Astrocyte (in vitro differentiated cells and primary cell): ENCODE measurements around the gene KTI12. TPM values are rescaled to one million over a fixed set of nuclear protein-coding genes. Genes with fewer than 3 reads are reported as not detected.

Experiments used
- DNase-seq: peaks from one replicate; pipeline ENCODE4 v3.0.0-alpha.2; 2010; ENCODE audit warnings: low read depth
- FAIRE-seq: peaks from 2 replicates; lab custom pipeline; 2011; peaks lifted over from hg19 to GRCh38; lab: Jason Lieb, UNC
- H2AFZ ChIP-seq: 2 replicates; pipeline ENCODE4 v1.6.0; 2012; ENCODE audit warnings: low read depth, low read length, inconsistent platforms
- H3K27ac ChIP-seq: 2 replicates; pipeline ENCODE4 v1.5.1; 2011; ENCODE audit warnings: low read depth, low read length, inconsistent platforms
- H3K27me3 ChIP-seq: 2 replicates; pipeline ENCODE4 v1.6.0; 2011; ENCODE audit warnings: low read length, inconsistent platforms; ENCODE audit not compliant: insufficient read depth
- H3K36me3 ChIP-seq: 2 replicates; pipeline ENCODE4 v1.5.1; 2011; ENCODE audit warnings: low read length, inconsistent platforms; ENCODE audit not compliant: insufficient read depth
- H3K4me1 ChIP-seq: 2 replicates; pipeline ENCODE4 v1.5.1; 2011; ENCODE audit warnings: low read length, inconsistent platforms; ENCODE audit not compliant: insufficient read depth
- H3K4me2 ChIP-seq: 2 replicates; pipeline ENCODE4 v1.6.0; 2012; ENCODE audit warnings: low read length, inconsistent platforms
- H3K4me3 ChIP-seq: 2 replicates; pipeline ENCODE4 v1.5.1; 2011; ENCODE audit warnings: low read depth, mild to moderate bottlenecking, low read length, inconsistent platforms; ENCODE audit not compliant: insufficient read depth
- H3K79me2 ChIP-seq: 2 replicates; pipeline ENCODE4 v1.6.0; 2012; ENCODE audit warnings: mild to moderate bottlenecking, low read length, inconsistent platforms; ENCODE audit not compliant: insufficient read depth
- H3K9ac ChIP-seq: 2 replicates; pipeline ENCODE4 v1.6.0; 2012; ENCODE audit warnings: mild to moderate bottlenecking, low read length, inconsistent platforms
- H3K9me3 ChIP-seq: 2 replicates; pipeline ENCODE4 v1.5.1; 2012; ENCODE audit warnings: low read depth, mild to moderate bottlenecking, low read length, inconsistent platforms; ENCODE audit not compliant: insufficient read depth
- H4K20me1 ChIP-seq: 2 replicates; pipeline ENCODE4 v1.6.0; 2012; ENCODE audit warnings: low read length, inconsistent platforms; ENCODE audit not compliant: insufficient read depth
- H3K27ac Mint-ChIP-seq: one replicate; pipeline ENCODE4 v1.8.0; 2021; ENCODE audit warnings: mild to moderate bottlenecking, mixed read lengths; ENCODE audit not compliant: unreplicated experiment
- H3K27me3 Mint-ChIP-seq: one replicate; pipeline ENCODE4 v1.8.0; 2021; ENCODE audit warnings: low read depth, mixed read lengths; ENCODE audit not compliant: unreplicated experiment
- H3K36me3 Mint-ChIP-seq: one replicate; pipeline ENCODE4 v1.8.0; 2021; ENCODE audit warnings: low read depth, mixed read lengths; ENCODE audit not compliant: unreplicated experiment
- H3K4me1 Mint-ChIP-seq: one replicate; pipeline ENCODE4 v1.8.0; 2021; ENCODE audit warnings: low read depth, mixed read lengths; ENCODE audit not compliant: unreplicated experiment
- H3K4me3 Mint-ChIP-seq: one replicate; pipeline ENCODE4 v1.8.0; 2021; ENCODE audit warnings: mild to moderate bottlenecking, moderate library complexity, mixed read lengths; ENCODE audit not compliant: unreplicated experiment
- H3K9me3 Mint-ChIP-seq: one replicate; pipeline ENCODE4 v1.8.0; 2021; ENCODE audit warnings: mild to moderate bottlenecking, mixed read lengths; ENCODE audit not compliant: unreplicated experiment
- EZH2 ChIP-seq: IDR thresholded peaks from 2 replicates; pipeline ENCODE4 v1.6.1; 2012; ENCODE audit warnings: mild to moderate bottlenecking, low read length, inconsistent platforms; ENCODE audit not compliant: insufficient read depth
- total RNA-seq: library from RNA; stranded (reverse); gene quantifications from 2 replicates; pipeline ENCODE4 v1.2.1, GENCODE V29; 2021
- TF ChIP-seq, protein P1 (sequence below): IDR thresholded peaks from 2 replicates; pipeline ENCODE4 v1.5.1; 2011; ENCODE audit warnings: low read depth, mild to moderate bottlenecking, inconsistent platforms, low read length, moderate library complexity; ENCODE audit not compliant: insufficient read depth

Gene KTI12
- total RNA-seq, 1 donor from 2014 or later: 8.6 TPM

DNA sequence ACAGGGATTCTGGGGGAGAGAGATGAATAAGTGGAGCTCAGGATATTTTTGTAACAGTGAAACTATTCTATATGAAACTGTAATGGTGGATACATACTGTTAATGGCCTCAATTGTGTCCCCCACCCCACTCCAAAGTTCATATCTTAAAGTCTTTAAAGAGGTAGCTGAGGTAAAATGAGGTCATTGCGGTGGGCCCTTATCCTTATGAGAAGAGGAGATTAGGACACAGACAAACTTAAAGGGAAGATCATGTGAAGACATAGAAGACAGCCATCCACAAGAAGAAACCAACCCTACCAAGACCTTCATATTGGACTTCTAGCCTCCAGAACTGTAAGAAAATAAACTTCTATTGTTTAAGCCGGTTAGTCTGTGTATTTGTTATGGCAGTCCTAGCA lies 11.6 kb upstream of the KTI12 start:
- Histone ChIP-seq H3K4me2 (no peak overlapping the region), H3K27me3 (no peaks in the 10 kb centered on the region), H3K9me3 (no peaks in the 10 kb centered on the region), H4K20me1 (peaks cover 9% of the 10 kb centered on the region), H3K9ac (no peak overlapping the region), H3K4me3 (no peak overlapping the region), H3K27ac (no peak overlapping the region), H3K36me3 (no peaks in the 10 kb centered on the region), H2AFZ (no peak overlapping the region), H3K4me1 (no peaks in the 10 kb centered on the region), H3K79me2 (peaks cover 61% of the 10 kb centered on the region)
- no peaks in the 10 kb centered on the region for H3K27me3 Mint-ChIP-seq
- TF ChIP-seq, protein P1, sequence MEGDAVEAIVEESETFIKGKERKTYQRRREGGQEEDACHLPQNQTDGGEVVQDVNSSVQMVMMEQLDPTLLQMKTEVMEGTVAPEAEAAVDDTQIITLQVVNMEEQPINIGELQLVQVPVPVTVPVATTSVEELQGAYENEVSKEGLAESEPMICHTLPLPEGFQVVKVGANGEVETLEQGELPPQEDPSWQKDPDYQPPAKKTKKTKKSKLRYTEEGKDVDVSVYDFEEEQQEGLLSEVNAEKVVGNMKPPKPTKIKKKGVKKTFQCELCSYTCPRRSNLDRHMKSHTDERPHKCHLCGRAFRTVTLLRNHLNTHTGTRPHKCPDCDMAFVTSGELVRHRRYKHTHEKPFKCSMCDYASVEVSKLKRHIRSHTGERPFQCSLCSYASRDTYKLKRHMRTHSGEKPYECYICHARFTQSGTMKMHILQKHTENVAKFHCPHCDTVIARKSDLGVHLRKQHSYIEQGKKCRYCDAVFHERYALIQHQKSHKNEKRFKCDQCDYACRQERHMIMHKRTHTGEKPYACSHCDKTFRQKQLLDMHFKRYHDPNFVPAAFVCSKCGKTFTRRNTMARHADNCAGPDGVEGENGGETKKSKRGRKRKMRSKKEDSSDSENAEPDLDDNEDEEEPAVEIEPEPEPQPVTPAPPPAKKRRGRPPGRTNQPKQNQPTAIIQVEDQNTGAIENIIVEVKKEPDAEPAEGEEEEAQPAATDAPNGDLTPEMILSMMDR: no peak
- TF ChIP-seq EZH2: no peak
- H3K4me3 Mint-ChIP-seq: no peak overlapping the region
- peaks cover 12% of the 10 kb centered on the region for H3K36me3 Mint-ChIP-seq
- no peaks in the 10 kb centered on the region for H3K4me1 Mint-ChIP-seq
- no peak for FAIRE-seq
- no peaks in the 10 kb centered on the region for H3K9me3 Mint-ChIP-seq
- H3K27ac Mint-ChIP-seq: no peak overlapping the region
- DNase-seq: no peak

DNA sequence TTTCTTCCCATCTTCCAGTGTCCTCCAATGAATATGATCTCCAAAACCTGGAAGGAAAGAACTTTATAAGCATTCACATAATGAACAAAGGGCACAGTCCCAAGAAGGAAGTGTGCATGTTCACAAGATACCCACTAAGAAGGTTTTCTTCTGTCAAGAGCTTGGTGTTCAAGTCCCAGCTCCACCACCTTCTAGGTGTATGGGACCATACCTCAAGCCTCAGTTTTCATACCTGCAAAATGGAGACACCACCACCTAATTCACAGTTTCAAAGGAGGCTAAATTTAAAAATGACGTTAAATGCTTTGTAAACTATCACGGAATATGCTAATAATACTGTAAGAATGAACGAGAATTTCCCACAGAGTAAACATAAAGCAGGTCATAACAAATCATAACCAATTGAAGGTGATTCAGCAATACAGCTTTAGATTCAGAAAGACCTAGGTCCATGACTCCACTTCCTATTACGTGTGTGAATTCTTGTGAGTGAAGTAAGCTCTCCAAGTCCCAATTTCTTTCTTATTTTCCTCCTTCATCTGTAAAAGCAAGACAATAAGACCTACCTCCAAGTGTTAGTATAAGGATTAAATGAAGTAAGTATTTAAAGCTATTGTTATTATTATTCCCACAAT lies 8.1 kb upstream of the KTI12 start:
- Mint-ChIP-seq H3K27me3 (no peaks in the 10 kb centered on the region), H3K36me3 (peaks cover 12% of the 10 kb centered on the region), H3K4me1 (no peaks in the 10 kb centered on the region), H3K27ac (no peak overlapping the region), H3K4me3 (no peak overlapping the region), H3K9me3 (no peaks in the 10 kb centered on the region)
- Histone ChIP-seq H3K27me3 (no peaks in the 10 kb centered on the region), H3K9ac (no peak overlapping the region), H3K27ac (no peak overlapping the region), H3K4me3 (no peak overlapping the region), H3K4me1 (no peaks in the 10 kb centered on the region), H3K9me3 (no peaks in the 10 kb centered on the region), H4K20me1 (peaks cover 9% of the 10 kb centered on the region), H2AFZ (no peak overlapping the region), H3K4me2 (no peak overlapping the region), H3K79me2 (peaks cover 36% of the 10 kb centered on the region), H3K36me3 (peaks cover 9% of the 10 kb centered on the region)
- FAIRE-seq (no peak), DNase-seq (no peak)
- TF ChIP-seq, protein P1: no peak
- no peak for TF ChIP-seq EZH2

DNA sequence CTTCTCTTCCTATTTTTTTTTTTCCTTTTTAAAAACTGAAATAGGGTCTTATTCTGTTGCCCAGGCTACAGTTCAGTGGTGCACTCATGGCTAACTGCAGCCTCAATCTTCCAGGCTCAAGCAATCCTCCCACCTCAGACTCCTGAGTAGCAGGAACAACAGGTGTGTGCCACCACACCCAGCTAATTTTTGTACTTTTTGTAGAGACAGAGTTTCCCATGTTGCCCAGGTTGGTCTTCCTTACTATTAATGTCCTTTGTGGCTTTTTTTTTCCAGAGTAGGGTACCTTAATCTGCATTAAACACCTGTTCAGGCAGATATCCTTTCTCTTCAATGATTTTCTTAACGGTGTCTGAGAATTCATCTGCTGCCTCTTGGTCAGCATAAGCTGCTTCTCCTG lies 4.3 kb upstream of the KTI12 start:
- no peak overlapping the region for H3K4me3 Mint-ChIP-seq
- no peak overlapping the region for H3K27ac ChIP-seq
- peaks cover 9% of the 10 kb centered on the region for H3K36me3 ChIP-seq

More for the DNA sequence above, 4.3 kb upstream of the KTI12 start:
- peaks cover 2% of the 10 kb centered on the region for H3K36me3 Mint-ChIP-seq
- no peaks in the 10 kb centered on the region for H3K9me3 Mint-ChIP-seq
- H3K27me3 Mint-ChIP-seq: no peaks in the 10 kb centered on the region
- FAIRE-seq: no peak
- Histone ChIP-seq H3K4me2 (no peak overlapping the region), H3K9ac (no peak overlapping the region), H3K27me3 (no peaks in the 10 kb centered on the region), H4K20me1 (peaks cover under 1% of the 10 kb centered on the region), H3K4me1 (no peaks in the 10 kb centered on the region), H3K4me3 (no peak overlapping the region), H3K79me2 (peaks cover 10% of the 10 kb centered on the region), H2AFZ (no peak overlapping the region), H3K9me3 (no peaks in the 10 kb centered on the region)
- peaks cover 5% of the 10 kb centered on the region for H3K4me1 Mint-ChIP-seq
- H3K27ac Mint-ChIP-seq: no peak overlapping the region
- no peak for DNase-seq
- no peak for TF ChIP-seq EZH2
- TF ChIP-seq, protein P1: no peak
